Measurements from ENCODE around the gene YIF1A. TPM values are rescaled to one million over a fixed set of nuclear protein-coding genes. Genes with fewer than 3 reads are reported as not detected.
"Not testable (repeated sequence)": the region's sequence is repeated elsewhere in the genome, so short reads cannot be mapped to it uniquely, and the experiment has no call there.

Gene YIF1A
- total RNA-seq, 1 donor from 2014 or later, result 53.4 TPM

GRCh38 chr11:66324664-66325063 lies 35.7 kb upstream of the YIF1A start:
- Mint-ChIP-seq H3K4me1 (peaks cover 25% of the 10 kb centered on the region), H3K9me3 (no peaks in the 10 kb centered on the region), H3K27ac (no peak overlapping the region), H3K27me3 (no peaks in the 10 kb centered on the region), H3K36me3 (ENCODE audit: low read depth) (no peaks in the 10 kb centered on the region), H3K4me3 (no peak overlapping the region)
- intact Hi-C loops (cut with micrococcal nuclease), result no loop called here
- TF ChIP-seq CTCF (IDR thresholded peaks at IDR 0.05), result no peak
- ATAC-seq (ENCODE audit: low read depth) (no peak), DNase-seq (no peak)
- POLR2A ChIA-PET, result interaction anchor here (1.9 kb wide), 1 partner anchor 12 kb away, joined by 12 read pairs; no protein-coding TSS in a partner anchor
- CTCF ChIA-PET, result no interaction called here

GRCh38 chr11:66323684-66324083 lies 34.7 kb upstream of the YIF1A start:
- ChIA-PET POLR2A (interaction anchor here (1.9 kb wide), 1 partner anchor 11 kb away, joined by 12 read pairs; no protein-coding TSS in a partner anchor), CTCF (no interaction called here)
- no peak overlapping the region for H3K4me3 Mint-ChIP-seq
- ATAC-seq (ENCODE audit: low read depth), result no peak
- no peak for DNase-seq
- H3K9me3 Mint-ChIP-seq, result no peaks in the 10 kb centered on the region
- no peak overlapping the region for H3K27ac Mint-ChIP-seq
- no peak for TF ChIP-seq CTCF (IDR thresholded peaks at IDR 0.05)
- H3K36me3 Mint-ChIP-seq (ENCODE audit: low read depth), result no peaks in the 10 kb centered on the region
- peaks cover 28% of the 10 kb centered on the region for H3K4me1 Mint-ChIP-seq
- intact Hi-C loops (cut with micrococcal nuclease), result no loop called here
- H3K27me3 Mint-ChIP-seq, result no peaks in the 10 kb centered on the region

- no peak for TF ChIP-seq CTCF (IDR thresholded peaks at IDR 0.05)
- CTCF ChIA-PET, result interaction anchor here (1.3 kb wide), 1 partner anchor 11 kb away, joined by 3 read pairs; no protein-coding TSS in a partner anchor
- no peaks in the 10 kb centered on the region for H3K36me3 Mint-ChIP-seq (ENCODE audit: low read depth)
These were observed 33.9 kb upstream of the YIF1A start for GRCh38 chr11:66322732-66323427.

GRCh38 chr11:66321606-66322005 lies 32.7 kb upstream of the YIF1A start:
- ChIA-PET POLR2A (no interaction called here), CTCF (interaction anchor here (1.3 kb wide), 1 partner anchor 10 kb away, joined by 3 read pairs; no protein-coding TSS in a partner anchor)
- DNase-seq (no peak), ATAC-seq (ENCODE audit: low read depth) (no peak)
- H3K9me3 Mint-ChIP-seq, result no peaks in the 10 kb centered on the region
- H3K4me3 Mint-ChIP-seq, result no peak overlapping the region
- H3K36me3 Mint-ChIP-seq (ENCODE audit: low read depth), result no peaks in the 10 kb centered on the region
- peaks cover 32% of the 10 kb centered on the region for H3K4me1 Mint-ChIP-seq
- H3K27me3 Mint-ChIP-seq, result no peaks in the 10 kb centered on the region
- no peak for TF ChIP-seq CTCF (IDR thresholded peaks at IDR 0.05)
- no peak overlapping the region for H3K27ac Mint-ChIP-seq
- intact Hi-C loops (cut with micrococcal nuclease), result no loop called here

More at GRCh38 chr11:66322732-66323427, 33.9 kb upstream of the YIF1A start:
- Mint-ChIP-seq H3K27me3 (no peaks in the 10 kb centered on the region), H3K4me3 (no peak overlapping the region), H3K4me1 (peaks cover 29% of the 10 kb centered on the region), H3K9me3 (no peaks in the 10 kb centered on the region), H3K27ac (no peak overlapping the region)
- intact Hi-C loops (cut with micrococcal nuclease), result no loop called here
- POLR2A ChIA-PET, result no interaction called here
- no peak for DNase-seq
- ATAC-seq (ENCODE audit: low read depth), result no peak

GRCh38 chr11:66320748-66321147 lies 31.8 kb upstream of the YIF1A start:
- DNase-seq; H3K4me3 Mint-ChIP-seq; H3K27ac Mint-ChIP-seq; intact Hi-C loops (cut with micrococcal nuclease); POLR2A ChIA-PET; ATAC-seq (ENCODE audit: low read depth); H3K9me3 Mint-ChIP-seq; CTCF ChIA-PET; H3K36me3 Mint-ChIP-seq (ENCODE audit: low read depth); H3K27me3 Mint-ChIP-seq: not testable (repeated sequence)
- H3K4me1 Mint-ChIP-seq, result peaks cover 30% of the 10 kb centered on the region

- H3K27ac Mint-ChIP-seq; DNase-seq; H3K4me3 Mint-ChIP-seq; intact Hi-C loops (cut with micrococcal nuclease); H3K27me3 Mint-ChIP-seq; CTCF ChIA-PET; H3K36me3 Mint-ChIP-seq (ENCODE audit: low read depth); POLR2A ChIA-PET; ATAC-seq (ENCODE audit: low read depth); H3K9me3 Mint-ChIP-seq: not testable (repeated sequence)
- peaks cover 33% of the 10 kb centered on the region for H3K4me1 Mint-ChIP-seq
These were observed 31.3 kb upstream of the YIF1A start for GRCh38 chr11:66320289-66320688.

All from activated B cell treated with CpG ODN at 0.5 μM for 24 hours (primary cell).